Measurements from ENCODE around the gene PDPN.

- TF ChIP-seq CTCF (IDR thresholded peaks at IDR 0.05; ENCODE audit: insufficient read depth, low read depth, low read length) = no peak
- TF ChIP-seq EZH2 (IDR thresholded peaks at IDR 0.05; ENCODE audit: insufficient read depth, low read length) = no peak
Observed at GRCh38 chr1:13664451-13664850, 80.8 kb downstream of the PDPN start.
